ENCODE measurements around the gene OCEL1. TPM values are rescaled to one million over a fixed set of nuclear protein-coding genes. Genes with fewer than 3 reads are reported as not detected.
A peak's percentile ranks its signal among the peaks of the same experiment; 100 is the strongest.

The OCEL1 gene
- total and polyA plus RNA-seq, 2 of the 13 experiments (the other 11 are each of a cell fraction or from before 2014, with no cell fraction given), result 10.6 to 17.2 TPM

DNA sequence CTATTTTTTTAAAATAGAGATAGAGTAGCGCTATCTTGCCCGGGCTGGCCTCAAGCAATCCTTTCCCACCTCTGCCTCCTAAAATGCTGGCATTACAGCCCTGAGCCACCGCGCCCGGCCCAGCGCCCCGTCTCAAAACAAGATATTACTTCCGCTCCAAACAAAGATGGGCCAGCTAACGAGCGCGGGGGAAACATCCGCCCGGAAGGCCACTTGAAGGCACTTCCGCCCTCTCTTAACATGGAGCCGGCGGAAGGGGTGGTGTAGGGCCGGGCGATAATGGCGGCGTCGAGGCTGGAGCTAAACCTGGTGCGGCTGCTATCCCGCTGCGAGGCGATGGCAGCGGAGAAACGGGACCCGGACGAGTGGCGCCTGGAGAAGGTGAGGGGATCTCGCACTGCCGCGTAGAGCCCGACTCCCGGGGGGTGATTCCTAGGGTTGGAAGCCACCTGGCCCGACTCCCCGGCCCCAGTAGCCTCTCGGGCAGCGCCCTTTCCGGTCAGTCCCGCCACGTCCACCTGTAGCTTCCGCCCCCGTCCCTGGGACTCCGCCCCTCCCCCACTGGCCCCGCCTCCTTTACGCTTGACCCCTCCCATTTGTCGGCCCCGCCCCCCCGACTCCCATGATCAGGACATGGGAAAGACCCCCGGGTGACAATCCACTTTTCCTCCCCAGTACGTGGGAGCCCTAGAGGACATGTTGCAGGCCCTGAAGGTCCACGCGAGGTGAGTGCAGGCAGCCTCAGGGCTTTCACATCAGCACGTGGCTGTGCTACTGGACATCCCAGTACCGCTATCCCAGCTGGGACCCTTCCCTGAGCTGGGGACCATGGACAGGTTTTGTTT, 10.7 kb upstream of the OCEL1 start, which contains the start of gene USE1 (continued):
- 0 out of 2 replicates have a peak, but pooled peaks have one; percentile 28 for TF ChIP-seq ZNF646 (CRISPR knock-in tag; IDR thresholded peaks at IDR 0.05)
- TF ChIP-seq SMAD1 (CRISPR knock-in tag; IDR thresholded peaks at IDR 0.05; ENCODE audit: borderline replicate concordance, low read depth), result 0 out of 2 replicates have a peak, but pooled peaks have one; percentile 8
- TF ChIP-seq NFYB (CRISPR knock-in tag; IDR thresholded peaks at IDR 0.05), result peak; percentile 58
- TF ChIP-seq ZNF235 (CRISPR knock-in tag; IDR thresholded peaks at IDR 0.05; ENCODE audit: borderline replicate concordance), result peak; percentile 55; the same call in 1 of the 2 replicates
- no peak; the same call in 1 of the 2 replicates for TF ChIP-seq ZNF24 (IDR thresholded peaks at IDR 0.05)
- TF ChIP-seq PTBP1 (IDR thresholded peaks at IDR 0.05; ENCODE audit: low read depth, low read length, poor library complexity, severe bottlenecking), result no peak
- no peak for TF ChIP-seq ZNF576 (CRISPR knock-in tag; IDR thresholded peaks at IDR 0.05)
- TF ChIP-seq, protein P1, sequence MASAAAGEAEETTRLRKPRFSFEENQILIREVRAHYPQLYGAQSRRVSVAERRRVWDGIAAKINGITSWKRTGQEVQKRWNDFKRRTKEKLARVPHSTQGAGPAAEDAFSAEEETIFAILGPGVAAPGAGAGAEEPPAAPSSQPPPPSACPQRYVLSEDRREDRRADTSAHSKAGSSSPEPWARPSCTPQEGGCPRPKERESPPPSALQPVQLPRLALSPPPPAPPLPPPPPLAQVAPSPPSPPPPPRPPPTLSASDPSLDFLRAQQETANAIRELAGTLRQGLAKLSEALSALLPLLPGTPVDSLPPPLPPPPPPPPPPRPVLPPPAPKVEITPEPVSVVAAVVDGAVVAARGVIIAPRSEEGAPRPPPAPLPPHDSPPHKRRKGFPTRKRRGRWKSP (CRISPR knock-in tag; IDR thresholded peaks at IDR 0.05), result peak; percentile 73; the same call in 1 of the 2 replicates
- TF ChIP-seq SNAPC2 (CRISPR knock-in tag; IDR thresholded peaks at IDR 0.05), result no peak
- TF ChIP-seq, protein P2, sequence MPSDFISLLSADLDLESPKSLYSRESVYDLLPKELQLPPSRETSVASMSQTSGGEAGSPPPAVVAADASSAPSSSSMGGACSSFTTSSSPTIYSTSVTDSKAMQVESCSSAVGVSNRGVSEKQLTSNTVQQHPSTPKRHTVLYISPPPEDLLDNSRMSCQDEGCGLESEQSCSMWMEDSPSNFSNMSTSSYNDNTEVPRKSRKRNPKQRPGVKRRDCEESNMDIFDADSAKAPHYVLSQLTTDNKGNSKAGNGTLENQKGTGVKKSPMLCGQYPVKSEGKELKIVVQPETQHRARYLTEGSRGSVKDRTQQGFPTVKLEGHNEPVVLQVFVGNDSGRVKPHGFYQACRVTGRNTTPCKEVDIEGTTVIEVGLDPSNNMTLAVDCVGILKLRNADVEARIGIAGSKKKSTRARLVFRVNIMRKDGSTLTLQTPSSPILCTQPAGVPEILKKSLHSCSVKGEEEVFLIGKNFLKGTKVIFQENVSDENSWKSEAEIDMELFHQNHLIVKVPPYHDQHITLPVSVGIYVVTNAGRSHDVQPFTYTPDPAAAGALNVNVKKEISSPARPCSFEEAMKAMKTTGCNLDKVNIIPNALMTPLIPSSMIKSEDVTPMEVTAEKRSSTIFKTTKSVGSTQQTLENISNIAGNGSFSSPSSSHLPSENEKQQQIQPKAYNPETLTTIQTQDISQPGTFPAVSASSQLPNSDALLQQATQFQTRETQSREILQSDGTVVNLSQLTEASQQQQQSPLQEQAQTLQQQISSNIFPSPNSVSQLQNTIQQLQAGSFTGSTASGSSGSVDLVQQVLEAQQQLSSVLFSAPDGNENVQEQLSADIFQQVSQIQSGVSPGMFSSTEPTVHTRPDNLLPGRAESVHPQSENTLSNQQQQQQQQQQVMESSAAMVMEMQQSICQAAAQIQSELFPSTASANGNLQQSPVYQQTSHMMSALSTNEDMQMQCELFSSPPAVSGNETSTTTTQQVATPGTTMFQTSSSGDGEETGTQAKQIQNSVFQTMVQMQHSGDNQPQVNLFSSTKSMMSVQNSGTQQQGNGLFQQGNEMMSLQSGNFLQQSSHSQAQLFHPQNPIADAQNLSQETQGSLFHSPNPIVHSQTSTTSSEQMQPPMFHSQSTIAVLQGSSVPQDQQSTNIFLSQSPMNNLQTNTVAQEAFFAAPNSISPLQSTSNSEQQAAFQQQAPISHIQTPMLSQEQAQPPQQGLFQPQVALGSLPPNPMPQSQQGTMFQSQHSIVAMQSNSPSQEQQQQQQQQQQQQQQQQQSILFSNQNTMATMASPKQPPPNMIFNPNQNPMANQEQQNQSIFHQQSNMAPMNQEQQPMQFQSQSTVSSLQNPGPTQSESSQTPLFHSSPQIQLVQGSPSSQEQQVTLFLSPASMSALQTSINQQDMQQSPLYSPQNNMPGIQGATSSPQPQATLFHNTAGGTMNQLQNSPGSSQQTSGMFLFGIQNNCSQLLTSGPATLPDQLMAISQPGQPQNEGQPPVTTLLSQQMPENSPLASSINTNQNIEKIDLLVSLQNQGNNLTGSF (CRISPR knock-in tag; IDR thresholded peaks at IDR 0.05), result no peak
- TF ChIP-seq, protein P3, sequence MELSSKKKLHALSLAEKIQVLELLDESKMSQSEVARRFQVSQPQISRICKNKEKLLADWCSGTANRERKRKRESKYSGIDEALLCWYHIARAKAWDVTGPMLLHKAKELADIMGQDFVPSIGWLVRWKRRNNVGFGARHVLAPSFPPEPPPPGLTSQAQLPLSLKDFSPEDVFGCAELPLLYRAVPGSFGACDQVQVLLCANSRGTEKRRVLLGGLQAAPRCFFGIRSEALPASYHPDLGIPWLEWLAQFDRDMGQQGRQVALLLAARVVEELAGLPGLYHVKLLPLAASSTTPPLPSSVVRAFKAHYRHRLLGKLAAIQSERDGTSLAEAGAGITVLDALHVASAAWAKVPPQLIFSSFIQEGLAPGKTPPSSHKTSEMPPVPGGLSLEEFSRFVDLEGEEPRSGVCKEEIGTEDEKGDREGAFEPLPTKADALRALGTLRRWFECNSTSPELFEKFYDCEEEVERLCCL (CRISPR knock-in tag; IDR thresholded peaks at IDR 0.05; ENCODE audit: borderline replicate concordance), result no peak
- no peak for TF ChIP-seq CHD2 (IDR thresholded peaks at IDR 0.05; ENCODE audit: low read depth, low read length)

Measured in HepG2 (cell line).